Immature natural killer cell (primary cell): ENCODE data around the gene OR2T2. TPM values are rescaled to one million over a fixed set of nuclear protein-coding genes. Genes with fewer than 3 reads are reported as not detected.
"Not testable (repeated sequence)": the region's sequence is repeated elsewhere in the genome, so short reads cannot be mapped to it uniquely, and the experiment has no call there.

Experiments used
- DNase-seq, 3 donors: peaks; one replicate each; pipeline ENCODE4 v3.0.0; 2022; ENCODE audit warnings: mixed read lengths in 1 of 3
- H3K27ac Mint-ChIP-seq, 6 donors: one replicate each; pipeline ENCODE4 v1.8.0; 2020; ENCODE audit warnings: mixed read lengths in 6 of 6, mild to moderate bottlenecking in 5 of 6, inconsistent platforms in 4 of 6, moderate library complexity in 3 of 6
- H3K27me3 Mint-ChIP-seq, 3 donors: one replicate each; pipeline ENCODE4 v1.8.0; 2020 to 2021; ENCODE audit warnings: low read depth in 3 of 3, mild to moderate bottlenecking in 3 of 3, mixed read lengths in 3 of 3, moderate library complexity in 3 of 3, inconsistent platforms in 1 of 3
- H3K36me3 Mint-ChIP-seq, 3 donors: one replicate each; pipeline ENCODE4 v1.8.0; 2020; ENCODE audit warnings: mixed read lengths in 3 of 3, inconsistent platforms in 2 of 3, mild to moderate bottlenecking in 2 of 3
- H3K4me1 Mint-ChIP-seq, 2 donors: one replicate each; pipeline ENCODE4 v1.8.0; 2020; ENCODE audit warnings: inconsistent platforms in 2 of 2, mild to moderate bottlenecking in 2 of 2, mixed read lengths in 2 of 2, moderate library complexity in 1 of 2
- H3K4me3 Mint-ChIP-seq, 5 donors: one replicate each; pipeline ENCODE4 v1.8.0; 2020; ENCODE audit warnings: mild to moderate bottlenecking in 5 of 5, mixed read lengths in 5 of 5, inconsistent platforms in 3 of 5, moderate library complexity in 3 of 5
- H3K9me3 Mint-ChIP-seq, 6 donors: one replicate each; pipeline ENCODE4 v1.8.0; 2020; ENCODE audit warnings: mild to moderate bottlenecking in 6 of 6, mixed read lengths in 6 of 6, inconsistent platforms in 4 of 6, moderate library complexity in 3 of 6
- polyA plus RNA-seq, 3 donors: library from polyadenylated mRNA; unstranded; fragments of 300-500 nt; fragmentation: Illumina TruSeq; gene quantifications; one replicate each; pipeline ENCODE4 v1.2.3, GENCODE V29; 2021

Gene OR2T2
- polyA plus RNA-seq, 3 donors from 2014 or later, result not detected

DNA sequence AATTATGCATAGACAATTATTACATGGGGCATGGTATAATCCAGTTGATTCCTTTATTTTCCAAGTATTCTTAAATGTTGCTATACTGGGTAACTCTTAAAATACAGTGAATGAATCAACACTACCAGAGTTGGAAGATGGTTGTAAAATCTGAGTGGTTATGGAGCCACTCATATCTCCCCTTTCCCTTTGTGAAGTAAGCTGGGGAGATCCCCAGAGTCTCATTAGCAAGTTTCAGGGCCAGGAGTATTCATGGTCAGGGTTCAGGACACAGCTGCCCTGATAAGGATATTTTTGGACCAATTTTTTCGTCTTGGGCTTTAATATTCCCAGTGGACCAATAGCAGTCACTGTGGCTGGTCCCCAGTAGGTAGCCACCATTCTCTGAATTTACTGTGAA, 6.8 kb upstream of the OR2T2 start:
- H3K4me3 Mint-ChIP-seq, H3K9me3 Mint-ChIP-seq, H3K27me3 Mint-ChIP-seq, H3K36me3 Mint-ChIP-seq, H3K4me1 Mint-ChIP-seq, H3K27ac Mint-ChIP-seq, DNase-seq: not testable (repeated sequence)

DNA sequence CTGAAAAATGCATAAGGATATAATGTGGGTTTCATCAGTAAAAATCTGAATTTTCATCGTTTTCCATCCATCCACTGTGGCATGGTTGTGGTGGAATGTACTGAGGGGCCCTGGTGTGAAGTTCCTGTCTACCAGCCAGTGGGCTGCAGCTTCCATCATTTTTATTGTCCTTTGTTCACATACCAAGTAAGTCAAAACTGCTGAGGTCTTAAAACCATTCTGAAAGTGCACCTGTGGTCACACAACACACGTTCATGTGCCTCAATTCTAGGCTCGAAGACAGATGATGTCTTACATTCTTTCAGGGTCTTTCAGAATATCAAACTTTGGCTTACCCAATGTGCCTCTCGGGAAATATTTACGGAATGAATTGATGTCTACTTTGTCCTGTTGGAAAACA, 6.2 kb upstream of the OR2T2 start:
- H3K27me3 Mint-ChIP-seq, H3K36me3 Mint-ChIP-seq, H3K4me3 Mint-ChIP-seq, H3K4me1 Mint-ChIP-seq, DNase-seq, H3K9me3 Mint-ChIP-seq, H3K27ac Mint-ChIP-seq: not testable (repeated sequence)

DNA sequence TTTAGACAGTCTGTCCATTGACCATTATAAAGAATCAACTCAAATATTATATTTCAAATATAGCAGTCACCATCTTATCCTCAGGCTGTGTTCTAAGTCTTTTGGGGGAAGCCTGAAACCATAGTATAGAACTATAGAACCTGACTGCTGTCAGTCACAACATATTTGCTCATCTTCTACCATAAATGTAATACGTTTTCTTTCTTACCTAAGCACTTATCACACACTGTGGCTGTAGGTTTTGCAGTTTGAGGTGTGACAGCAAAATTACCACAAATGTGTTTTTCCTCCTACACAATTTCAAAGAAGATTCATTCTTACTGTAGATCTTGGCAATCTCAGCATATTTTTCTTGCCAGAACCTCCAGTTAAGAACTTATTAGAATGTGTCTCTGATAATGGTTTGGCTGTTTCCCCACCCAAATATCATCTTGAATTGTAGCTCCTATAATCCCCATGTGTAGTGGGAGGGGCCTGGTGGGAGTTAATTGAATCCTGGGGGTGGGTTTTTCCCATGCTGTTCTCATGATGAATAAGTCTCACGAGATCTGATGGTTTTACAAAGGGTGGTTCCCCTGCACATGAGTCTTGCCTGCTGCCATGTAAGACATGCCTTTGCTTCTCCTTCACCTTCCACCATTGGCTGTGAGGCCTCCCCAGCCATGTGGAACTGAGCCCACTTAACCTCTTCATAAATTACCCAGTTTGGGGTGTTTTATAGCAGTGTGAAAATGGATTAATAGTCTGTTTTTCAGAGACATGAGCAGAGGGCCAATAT, 2.7 kb upstream of the OR2T2 start:
- not testable (repeated sequence) for H3K4me1 Mint-ChIP-seq, H3K4me3 Mint-ChIP-seq, H3K27ac Mint-ChIP-seq, H3K36me3 Mint-ChIP-seq, DNase-seq, H3K27me3 Mint-ChIP-seq, H3K9me3 Mint-ChIP-seq

DNA sequence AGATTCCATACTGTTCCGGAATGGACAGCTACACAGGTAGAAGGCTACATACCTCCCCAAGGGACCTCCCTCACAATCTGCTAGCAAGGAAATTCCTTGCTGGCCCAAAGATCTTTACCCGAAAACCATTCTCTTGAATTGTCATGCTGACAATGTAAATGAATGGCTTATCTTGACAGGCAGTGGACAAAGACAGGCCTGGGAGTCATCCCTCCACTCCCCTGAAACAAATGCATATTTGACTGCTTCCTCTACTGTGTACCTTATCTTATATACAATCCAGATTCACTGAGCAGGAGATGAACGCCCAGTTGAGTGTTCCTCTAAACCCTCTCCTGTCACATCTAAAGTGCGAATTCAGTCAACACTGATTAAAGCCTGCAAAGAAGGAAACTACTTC, 834 bp upstream of the OR2T2 start:
- not testable (repeated sequence) for H3K9me3 Mint-ChIP-seq, H3K4me3 Mint-ChIP-seq, H3K27ac Mint-ChIP-seq

DNA sequence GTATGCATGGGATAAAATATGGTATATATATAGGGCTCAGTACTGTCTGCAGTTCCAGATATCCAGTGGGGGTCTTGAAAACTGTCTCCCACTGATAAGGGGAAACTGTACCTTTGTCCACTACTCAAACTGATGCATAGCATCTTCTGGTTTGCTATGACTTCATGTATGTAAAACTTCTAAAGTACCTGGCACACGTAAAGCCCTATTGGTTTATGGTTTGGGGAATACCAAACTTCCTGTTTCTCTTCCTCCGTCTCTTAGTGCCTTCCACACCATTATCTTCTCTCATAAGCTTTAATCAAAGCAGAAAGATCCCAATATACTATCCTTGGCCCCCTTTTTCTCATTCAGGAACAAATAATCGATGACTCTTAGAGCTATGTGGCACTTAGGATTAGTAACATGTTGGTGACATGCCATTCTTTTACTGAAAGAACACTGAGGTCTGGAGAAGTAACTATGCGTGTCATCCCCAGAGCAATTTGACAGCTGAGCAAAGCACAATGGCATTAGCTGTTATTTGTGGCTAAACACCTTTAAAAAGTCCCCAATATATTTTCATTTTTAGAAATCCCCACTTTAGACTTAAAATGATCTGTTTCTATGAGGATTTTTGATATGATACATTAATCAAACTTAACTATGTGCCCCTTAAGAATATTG, 3.1 kb downstream of the OR2T2 start:
- H3K36me3 Mint-ChIP-seq, H3K4me3 Mint-ChIP-seq, H3K27ac Mint-ChIP-seq: not testable (repeated sequence)

More for the DNA sequence above, 834 bp upstream of the OR2T2 start:
- not testable (repeated sequence) for DNase-seq, H3K27me3 Mint-ChIP-seq, H3K4me1 Mint-ChIP-seq, H3K36me3 Mint-ChIP-seq

DNA sequence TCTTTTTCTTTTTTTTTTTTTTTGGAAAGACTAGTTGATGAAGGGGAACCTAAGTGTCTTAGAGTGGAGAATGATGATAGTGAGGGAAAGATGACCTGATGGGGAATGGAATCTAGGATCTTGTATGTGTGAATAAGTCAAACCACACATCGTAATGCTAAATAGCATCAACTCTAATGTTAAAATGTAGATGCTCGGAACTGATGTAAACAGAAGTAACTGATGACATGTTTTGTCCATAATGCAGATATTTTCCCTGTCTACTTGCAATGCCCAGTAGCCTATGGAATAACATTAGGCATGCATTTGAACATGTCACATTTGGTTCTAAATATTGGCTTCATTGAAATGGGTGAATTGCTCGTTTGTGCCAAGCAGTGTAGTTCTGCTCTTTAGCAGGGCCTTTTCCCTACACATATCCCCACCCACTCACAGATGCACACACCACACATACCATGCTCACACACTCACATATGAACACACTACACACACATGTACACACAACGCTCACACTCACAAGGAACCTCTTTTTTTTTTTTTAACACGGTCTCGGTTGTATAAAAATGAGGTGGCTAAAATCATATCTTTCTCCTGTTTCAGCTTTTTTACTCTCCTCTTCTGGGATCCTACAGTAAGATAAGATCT, 4.5 kb downstream of the OR2T2 start:
- H3K27ac Mint-ChIP-seq, DNase-seq, H3K4me3 Mint-ChIP-seq, H3K36me3 Mint-ChIP-seq, H3K9me3 Mint-ChIP-seq, H3K27me3 Mint-ChIP-seq, H3K4me1 Mint-ChIP-seq: not testable (repeated sequence)

More for the DNA sequence above, 3.1 kb downstream of the OR2T2 start:
- H3K27me3 Mint-ChIP-seq, DNase-seq, H3K4me1 Mint-ChIP-seq, H3K9me3 Mint-ChIP-seq: not testable (repeated sequence)

DNA sequence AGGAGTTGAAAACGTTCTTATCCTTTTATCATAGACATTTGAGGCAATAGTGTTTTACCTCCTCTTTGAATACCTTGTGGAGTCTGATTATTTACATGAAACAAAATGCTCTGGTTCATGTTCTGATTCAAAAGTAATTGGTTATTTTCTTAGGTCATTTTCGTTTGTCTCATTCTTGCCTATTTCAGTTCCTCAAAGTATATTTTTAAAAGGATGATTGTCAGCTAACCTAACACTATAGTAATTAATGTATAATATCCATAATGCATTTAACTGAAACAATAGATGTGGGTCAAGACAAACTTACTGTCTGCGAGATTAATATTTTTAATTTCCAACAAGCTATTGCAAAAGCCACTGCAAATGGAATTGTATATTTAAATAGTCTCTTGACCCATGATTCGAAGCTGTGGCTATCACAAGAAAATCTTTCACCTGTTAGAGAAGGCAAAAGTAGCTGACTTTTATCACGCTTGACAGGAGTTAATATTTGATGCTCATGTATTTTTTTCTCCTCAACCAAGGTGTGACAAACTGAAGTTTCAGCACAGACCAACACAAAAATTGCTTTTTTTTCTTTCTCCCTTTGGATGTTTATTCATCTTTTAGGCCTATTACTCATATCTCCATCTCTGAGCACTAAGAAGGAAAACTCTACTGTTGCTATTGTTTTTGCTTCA, 5.2 kb downstream of the OR2T2 start:
- not testable (repeated sequence) for H3K4me1 Mint-ChIP-seq, DNase-seq, H3K36me3 Mint-ChIP-seq, H3K9me3 Mint-ChIP-seq, H3K27ac Mint-ChIP-seq, H3K27me3 Mint-ChIP-seq, H3K4me3 Mint-ChIP-seq

DNA sequence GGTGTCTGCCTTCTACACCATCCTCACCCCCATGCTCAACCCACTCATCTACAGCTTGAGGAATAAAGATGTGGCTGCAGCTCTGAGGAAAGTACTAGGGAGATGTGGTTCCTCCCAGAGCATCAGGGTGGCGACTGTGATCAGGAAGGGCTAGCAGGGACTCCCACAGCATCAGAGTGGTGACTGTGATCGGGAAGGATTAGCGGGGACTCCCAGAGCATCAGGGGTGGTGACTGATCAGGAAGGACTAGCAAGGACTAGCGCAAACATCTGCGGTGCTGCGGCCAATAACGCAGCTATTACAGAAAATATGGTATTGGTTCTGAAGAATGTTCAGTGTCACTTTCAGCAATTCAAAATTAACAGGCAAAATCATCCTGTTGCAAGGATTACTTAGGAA, 8.2 kb downstream of the OR2T2 start:
- not testable (repeated sequence) for H3K27ac Mint-ChIP-seq, H3K4me3 Mint-ChIP-seq

DNA sequence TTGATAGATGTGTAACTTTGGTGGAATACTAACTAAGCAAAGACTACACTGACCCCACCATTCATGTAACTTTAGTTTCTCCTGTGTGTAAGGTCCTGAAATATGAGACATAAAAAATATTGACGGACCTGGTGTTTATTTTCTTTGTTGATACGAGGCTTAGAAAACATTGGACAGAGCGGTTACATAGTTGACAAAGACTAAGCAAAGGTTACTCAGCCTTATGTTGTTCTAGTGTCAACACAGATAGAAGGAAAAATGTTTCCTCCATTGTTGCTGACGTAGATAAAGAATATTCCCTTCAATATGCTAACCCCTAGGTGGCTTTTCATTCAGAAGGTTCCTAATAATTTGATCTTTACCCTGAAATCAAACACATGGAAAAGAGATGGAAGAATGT, 9.6 kb downstream of the OR2T2 start:
- H3K4me1 Mint-ChIP-seq, H3K9me3 Mint-ChIP-seq, H3K27ac Mint-ChIP-seq, H3K36me3 Mint-ChIP-seq, H3K27me3 Mint-ChIP-seq, H3K4me3 Mint-ChIP-seq, DNase-seq: not testable (repeated sequence)

More for the DNA sequence above, 8.2 kb downstream of the OR2T2 start:
- not testable (repeated sequence) for H3K4me1 Mint-ChIP-seq, H3K27me3 Mint-ChIP-seq, DNase-seq, H3K36me3 Mint-ChIP-seq, H3K9me3 Mint-ChIP-seq

DNA sequence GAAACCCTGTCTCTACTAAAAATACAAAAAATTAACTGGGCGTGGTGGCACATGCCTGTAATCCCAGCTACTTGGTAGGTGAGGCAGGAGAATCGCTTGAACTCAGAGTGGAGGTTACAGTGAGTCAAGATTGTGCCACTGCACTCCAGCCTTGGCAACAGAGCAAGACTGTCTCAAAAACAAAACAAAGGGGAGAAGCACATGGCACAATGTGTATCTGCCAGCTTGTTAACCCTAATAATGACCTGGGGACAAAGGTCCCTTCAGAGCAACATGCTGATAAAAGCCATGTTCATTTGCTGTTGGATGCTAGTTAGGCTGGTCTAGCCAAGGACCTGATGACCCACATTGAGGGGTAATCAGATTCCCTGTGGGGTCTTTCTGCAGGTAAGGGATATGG, 11.2 kb downstream of the OR2T2 start:
- not testable (repeated sequence) for DNase-seq, H3K27ac Mint-ChIP-seq, H3K4me1 Mint-ChIP-seq, H3K4me3 Mint-ChIP-seq, H3K27me3 Mint-ChIP-seq, H3K9me3 Mint-ChIP-seq, H3K36me3 Mint-ChIP-seq

DNA sequence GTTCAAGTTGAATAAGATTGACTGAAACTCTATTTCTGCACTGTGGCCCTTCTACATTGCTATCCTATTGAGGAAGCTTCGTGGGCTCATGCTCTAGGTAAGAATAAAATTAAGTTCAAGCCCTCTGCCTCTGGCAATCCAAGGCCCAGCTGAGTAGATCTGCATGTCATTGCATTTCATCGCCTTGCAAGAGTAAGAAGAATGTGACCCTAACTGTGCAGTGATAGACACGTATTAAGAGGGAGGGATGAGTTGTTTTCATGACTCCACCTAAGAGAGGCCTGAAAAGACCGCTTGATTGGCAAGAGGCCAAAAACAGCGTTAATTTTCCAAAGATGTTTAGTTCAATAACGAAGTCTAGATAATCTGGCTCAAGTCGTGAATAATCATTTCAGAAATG, 13.7 kb downstream of the OR2T2 start:
- H3K36me3 Mint-ChIP-seq, H3K9me3 Mint-ChIP-seq, H3K27me3 Mint-ChIP-seq, DNase-seq, H3K4me3 Mint-ChIP-seq, H3K27ac Mint-ChIP-seq, H3K4me1 Mint-ChIP-seq: not testable (repeated sequence)

DNA sequence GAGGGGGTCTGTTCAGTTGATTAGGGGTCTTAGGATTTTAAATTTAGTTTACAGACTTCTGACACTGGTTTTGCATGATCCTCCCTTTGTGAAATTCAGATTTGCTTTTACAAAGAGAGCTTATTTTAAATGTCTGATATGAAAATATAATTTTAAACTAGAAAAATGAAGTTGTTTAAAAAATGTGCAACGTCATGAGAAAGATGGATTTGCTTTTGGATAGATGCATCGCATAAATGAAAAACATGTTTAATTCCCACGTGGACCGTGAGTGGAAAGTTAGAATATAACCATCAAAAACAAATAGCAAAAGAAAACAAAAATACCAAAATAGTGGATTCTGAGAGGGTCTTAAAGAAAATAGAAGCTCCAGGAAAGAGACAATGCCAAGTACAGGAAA, 25.7 kb downstream of the OR2T2 start:
- no peak overlapping the region for H3K27ac Mint-ChIP-seq
- peaks cover 2 to 4% (median 3%) of the 10 kb centered on the region in 3 donors for H3K27me3 Mint-ChIP-seq
- H3K9me3 Mint-ChIP-seq, result peaks cover 0 to 4% (median 0%) of the 10 kb centered on the region in 6 donors
- H3K4me1 Mint-ChIP-seq, result no peaks in the 10 kb centered on the region
- no peak for DNase-seq
- H3K36me3 Mint-ChIP-seq, result no peaks in the 10 kb centered on the region
- H3K4me3 Mint-ChIP-seq, result no peak overlapping the region

DNA sequence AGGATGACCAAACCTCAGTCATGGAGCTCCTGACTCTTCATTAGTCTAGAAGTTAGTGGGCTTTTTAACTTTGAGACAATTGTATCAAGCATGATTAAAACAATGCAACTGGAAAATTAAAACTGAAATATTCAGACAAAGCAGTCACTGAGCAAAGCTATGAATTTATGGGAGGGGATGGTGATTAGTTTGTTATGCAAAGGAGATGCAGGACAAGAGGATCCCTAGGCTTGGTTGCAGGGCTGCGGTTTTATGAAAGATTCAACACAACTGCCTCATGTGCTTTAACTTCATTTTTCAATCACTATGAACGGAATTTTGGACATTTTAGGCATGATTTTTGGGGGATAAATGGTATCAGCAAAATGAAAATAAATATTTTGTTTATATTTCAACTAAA, 26.7 kb downstream of the OR2T2 start:
- H3K4me1 Mint-ChIP-seq, H3K27ac Mint-ChIP-seq, H3K4me3 Mint-ChIP-seq, H3K9me3 Mint-ChIP-seq, H3K27me3 Mint-ChIP-seq, DNase-seq, H3K36me3 Mint-ChIP-seq: not testable (repeated sequence)

DNA sequence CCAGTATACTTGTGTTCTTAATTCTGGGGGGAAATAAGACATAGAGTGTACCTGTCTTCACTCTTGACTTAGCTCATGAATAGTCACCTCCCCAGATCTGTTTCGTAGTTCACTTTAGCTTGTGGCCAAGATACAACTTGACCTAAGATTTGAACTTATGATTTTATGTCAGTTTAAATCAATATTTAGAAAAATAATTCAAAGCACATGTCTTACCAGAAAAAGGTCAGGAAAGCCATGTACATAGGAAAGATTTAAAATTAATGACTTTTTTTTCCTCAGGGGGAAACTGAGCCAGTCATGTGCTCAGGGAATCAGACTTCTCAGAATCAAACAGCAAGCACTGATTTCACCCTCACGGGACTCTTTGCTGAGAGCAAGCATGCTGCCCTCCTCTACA, 27.6 kb downstream of the OR2T2 start, which contains the start of gene OR2T3:
Gene OR2T3 (plus strand): TSS at position 301 of the 400 bp plus-strand sequence. CDS start 0 bp downstream, at position 301.
- H3K27ac Mint-ChIP-seq, H3K4me3 Mint-ChIP-seq, H3K27me3 Mint-ChIP-seq, H3K4me1 Mint-ChIP-seq, H3K9me3 Mint-ChIP-seq, DNase-seq, H3K36me3 Mint-ChIP-seq: not testable (repeated sequence)
